NCI-H1436 treated with DMSO at 0.1 percent for 48 hours (cell line): ENCODE measurements around the gene MT1X.

Source experiments
- DNase-seq: peaks from one replicate; lab custom pipeline; 2025; lab: John Stamatoyannopoulos, UW

The MT1X gene

GRCh38 chr16:56679078-56679730, 3.1 kb upstream of the MT1X start:
- DNase-seq, result no peak

- no peak for DNase-seq
Observed at GRCh38 chr16:56679818-56680217, 2.5 kb upstream of the MT1X start.

- DNase-seq, result no peak
Observed at GRCh38 chr16:56682703-56683397, 580 bp downstream of the MT1X start.

- DNase-seq, result no peak
Observed at GRCh38 chr16:56683424-56684172, 1.3 kb downstream of the MT1X start.

- no peak for DNase-seq
Observed at GRCh38 chr16:56684256-56684925, 2.1 kb downstream of the MT1X start.

- DNase-seq, result no peak
Observed at GRCh38 chr16:56684926-56685590, 2.8 kb downstream of the MT1X start.

GRCh38 chr16:56686758-56687157, 4.5 kb downstream of the MT1X start:
- no peak for DNase-seq

- no peak for DNase-seq
Observed at GRCh38 chr16:56688762-56689161, 6.5 kb downstream of the MT1X start.

GRCh38 chr16:56689171-56689570, 6.9 kb downstream of the MT1X start:
- DNase-seq, result no peak

- DNase-seq, result no peak
Observed at GRCh38 chr16:56690420-56691122, 8.3 kb downstream of the MT1X start.

GRCh38 chr16:56691885-56692284, 9.6 kb downstream of the MT1X start:
- DNase-seq, result no peak

GRCh38 chr16:56695246-56695645, 13.0 kb downstream of the MT1X start:
- no peak for DNase-seq

- DNase-seq, result no peak
Observed at GRCh38 chr16:56697456-56698155, 15.3 kb downstream of the MT1X start.

GRCh38 chr16:56700195-56700594, 17.9 kb downstream of the MT1X start:
- no peak for DNase-seq

- no peak for DNase-seq
Observed at GRCh38 chr16:56700631-56701030, 18.4 kb downstream of the MT1X start.

- DNase-seq, result no peak
Observed at GRCh38 chr16:56701534-56701933, 19.3 kb downstream of the MT1X start.

GRCh38 chr16:56702836-56703235, 20.6 kb downstream of the MT1X start:
- no peak for DNase-seq

GRCh38 chr16:56708525-56709442, 26.5 kb downstream of the MT1X start:
- no peak for DNase-seq

GRCh38 chr16:56709443-56710040, 27.3 kb downstream of the MT1X start:
- DNase-seq, result no peak
